Muscle layer of colon (tissue), 2 donors: ENCODE measurements around the gene ZC3H12C.

Experiments
- H3K27ac ChIP-seq: one replicate; pipeline ENCODE4 v1.7.0; 2013; ENCODE audit warnings: low read depth, mild to moderate bottlenecking, low read length, moderate library complexity
- H3K27me3 ChIP-seq, 2 donors: one replicate each; pipeline ENCODE4 v1.7.0; 2013; ENCODE audit warnings: low read length in 2 of 2, mild to moderate bottlenecking in 2 of 2; ENCODE audit not compliant: insufficient read depth in 2 of 2, control insufficient read depth in 1 of 2
- H3K36me3 ChIP-seq: one replicate; pipeline ENCODE4 v1.7.0; 2013; ENCODE audit warnings: mild to moderate bottlenecking, low read length; ENCODE audit not compliant: insufficient read depth
- H3K4me1 ChIP-seq: one replicate; pipeline ENCODE4 v1.7.0; 2013; ENCODE audit warnings: mild to moderate bottlenecking, low read length; ENCODE audit not compliant: insufficient read depth
- H3K4me3 ChIP-seq, 2 donors: one replicate each; pipeline ENCODE4 v1.7.0; 2013; ENCODE audit warnings: low read length in 2 of 2, low read depth in 1 of 2, mild to moderate bottlenecking in 1 of 2, moderate library complexity in 1 of 2
- H3K9ac ChIP-seq: one replicate; pipeline ENCODE4 v1.7.0; 2013; ENCODE audit warnings: low read length
- H3K9me3 ChIP-seq: one replicate; pipeline ENCODE4 v1.7.0; 2013; ENCODE audit warnings: mild to moderate bottlenecking, low read length
- donor health status: abdominal sarcoma.
- donor health status: Adenocarcinoma of cecum.

The ZC3H12C gene

GRCh38 chr11:110077831-110078325, 15.3 kb upstream of the ZC3H12C start:
- Histone ChIP-seq H3K36me3 (no peaks in the 10 kb centered on the region), H3K27me3 (no peaks in the 10 kb centered on the region), H3K4me1 (peaks cover 7% of the 10 kb centered on the region), H3K27ac (no peak overlapping the region), H3K9me3 (peaks cover 3% of the 10 kb centered on the region), H3K4me3 (no peak overlapping the region), H3K9ac (no peak overlapping the region)

DNA sequence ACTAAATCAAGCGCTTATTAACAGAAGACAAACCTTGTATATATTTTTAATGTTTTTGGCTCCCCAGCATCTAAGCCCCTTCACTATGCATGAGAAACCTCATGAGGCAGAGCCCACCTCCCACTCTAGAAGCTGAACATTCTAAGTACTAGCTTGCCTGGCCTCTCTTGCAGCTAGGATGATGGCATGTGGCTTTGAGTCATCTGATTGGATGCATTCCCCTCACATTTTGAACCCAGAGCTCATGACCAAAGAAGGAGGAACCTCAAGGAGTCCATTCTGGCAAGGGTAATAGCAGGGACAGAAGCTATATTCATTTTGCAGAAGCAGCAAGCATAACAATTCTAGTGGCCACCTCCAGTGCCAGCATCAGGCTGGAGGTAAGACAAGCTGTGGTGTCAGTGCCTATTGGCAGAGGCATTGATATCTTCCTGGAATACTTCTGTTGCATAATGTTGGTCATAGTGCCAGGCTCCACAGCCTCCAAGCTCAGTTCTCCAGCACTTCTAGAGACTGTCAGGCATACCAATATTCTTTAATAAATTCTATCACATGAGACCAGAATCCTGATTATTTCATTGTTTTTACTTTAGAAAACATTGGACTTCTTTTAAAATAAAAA, 14.2 kb upstream of the ZC3H12C start:
- H3K9ac ChIP-seq = no peak overlapping the region
- H3K4me3 ChIP-seq = no peak overlapping the region
- no peaks in the 10 kb centered on the region for H3K36me3 ChIP-seq
- no peaks in the 10 kb centered on the region for H3K27me3 ChIP-seq
- H3K27ac ChIP-seq = no peak overlapping the region
- peaks cover 7% of the 10 kb centered on the region for H3K4me1 ChIP-seq
- peaks cover 3% of the 10 kb centered on the region for H3K9me3 ChIP-seq

- Histone ChIP-seq H3K4me3 (no peak overlapping the region), H3K36me3 (no peaks in the 10 kb centered on the region), H3K27ac (no peak overlapping the region), H3K4me1 (peaks cover 7% of the 10 kb centered on the region), H3K27me3 (no peaks in the 10 kb centered on the region), H3K9ac (no peak overlapping the region), H3K9me3 (peaks cover 3% of the 10 kb centered on the region)
Measured at GRCh38 chr11:110079726-110080125, 13.5 kb upstream of the ZC3H12C start.

- Histone ChIP-seq H3K36me3 (no peaks in the 10 kb centered on the region), H3K27ac (no peak overlapping the region), H3K9ac (no peak overlapping the region), H3K4me3 (no peak overlapping the region), H3K4me1 (no peaks in the 10 kb centered on the region), H3K27me3 (no peaks in the 10 kb centered on the region), H3K9me3 (peaks cover 3% of the 10 kb centered on the region)
Measured at GRCh38 chr11:110081462-110082376, 11.5 kb upstream of the ZC3H12C start.

DNA sequence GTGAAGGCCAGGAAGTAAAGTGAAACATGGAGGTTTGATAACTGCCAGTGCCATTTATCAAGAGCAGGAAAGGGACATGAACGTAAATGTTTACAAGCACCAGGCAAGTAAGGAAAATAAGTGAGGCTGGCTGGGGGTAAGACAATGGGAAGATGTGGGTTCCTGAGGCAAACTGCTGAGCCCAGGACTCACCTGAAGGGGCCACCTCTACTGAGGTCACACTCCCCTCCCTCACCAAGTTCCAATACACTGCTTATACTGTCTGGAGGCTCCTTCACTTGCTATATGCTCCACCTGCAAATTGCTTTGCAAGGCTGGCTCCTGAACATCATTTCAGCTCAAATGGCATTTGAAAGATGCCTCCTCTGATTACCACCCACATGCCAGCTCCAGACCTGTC, 10.3 kb upstream of the ZC3H12C start:
- Histone ChIP-seq H3K9ac (no peak overlapping the region), H3K27ac (no peak overlapping the region), H3K27me3 (no peaks in the 10 kb centered on the region), H3K4me3 (no peak overlapping the region), H3K4me1 (no peaks in the 10 kb centered on the region), H3K36me3 (no peaks in the 10 kb centered on the region), H3K9me3 (peaks cover 3% of the 10 kb centered on the region)

DNA sequence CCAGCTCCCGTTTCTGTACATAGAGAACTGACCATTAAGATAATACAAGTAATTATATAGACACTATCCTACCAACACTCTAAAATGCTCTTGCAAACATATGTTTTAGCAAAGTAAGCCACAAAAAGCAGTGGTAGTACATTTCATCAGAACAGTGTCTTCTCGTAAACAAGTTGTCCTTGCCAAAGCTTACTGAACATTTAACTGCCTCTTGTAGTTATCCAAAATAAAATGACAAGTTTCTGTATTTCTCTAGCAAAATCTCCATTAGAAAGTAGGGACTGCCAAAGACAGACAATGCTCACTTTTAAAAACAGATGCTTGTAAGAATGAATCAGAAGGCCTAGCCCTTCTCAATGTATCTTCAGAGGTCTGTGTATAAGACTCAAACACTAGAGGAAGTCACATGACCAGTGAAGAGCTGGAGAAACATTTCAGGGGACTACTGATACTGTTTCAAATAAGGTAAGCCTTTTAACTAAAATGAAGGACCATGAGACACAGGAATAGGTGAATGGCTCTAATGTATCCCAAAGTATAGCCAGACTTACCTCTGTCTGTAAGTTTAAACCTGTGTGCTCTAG, 7.8 kb upstream of the ZC3H12C start:
- H3K4me3 ChIP-seq = no peak overlapping the region
- H3K4me1 ChIP-seq = no peaks in the 10 kb centered on the region
- H3K9me3 ChIP-seq = no peaks in the 10 kb centered on the region
- no peaks in the 10 kb centered on the region for H3K36me3 ChIP-seq
- no peak overlapping the region for H3K9ac ChIP-seq
- no peaks in the 10 kb centered on the region for H3K27me3 ChIP-seq
- H3K27ac ChIP-seq = no peak overlapping the region

DNA sequence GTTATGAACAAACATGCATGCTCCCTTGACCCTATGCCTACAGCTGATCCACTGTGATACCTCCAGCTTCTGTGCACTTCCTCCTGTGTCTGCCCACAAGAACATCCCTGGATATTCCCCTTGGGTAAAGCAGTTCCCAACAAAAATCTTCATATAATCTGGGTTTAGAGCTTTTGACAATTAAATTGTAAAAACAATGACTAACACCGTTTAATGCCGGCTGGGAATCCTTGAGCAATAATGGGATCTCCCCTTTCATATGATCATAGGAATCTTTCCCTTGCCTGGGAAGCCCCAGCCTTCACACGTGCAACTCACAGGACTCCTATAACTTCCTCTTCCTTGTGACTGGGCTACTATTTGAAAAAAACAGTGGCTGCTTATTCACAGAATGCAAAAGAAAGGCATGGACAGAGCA, 6.3 kb upstream of the ZC3H12C start:
- no peak overlapping the region for H3K9ac ChIP-seq
- H3K27me3 ChIP-seq = no peaks in the 10 kb centered on the region
- H3K4me3 ChIP-seq = no peak overlapping the region
- H3K4me1 ChIP-seq = peaks cover 2% of the 10 kb centered on the region
- no peak overlapping the region for H3K27ac ChIP-seq
- H3K36me3 ChIP-seq = no peaks in the 10 kb centered on the region
- no peaks in the 10 kb centered on the region for H3K9me3 ChIP-seq

GRCh38 chr11:110087812-110088534, 5.2 kb upstream of the ZC3H12C start:
- H3K4me3 ChIP-seq = no peak overlapping the region
- no peaks in the 10 kb centered on the region for H3K27me3 ChIP-seq
- no peaks in the 10 kb centered on the region for H3K9me3 ChIP-seq
- H3K9ac ChIP-seq = no peak overlapping the region
- H3K36me3 ChIP-seq = no peaks in the 10 kb centered on the region
- no peak overlapping the region for H3K27ac ChIP-seq
- H3K4me1 ChIP-seq = peaks cover 6% of the 10 kb centered on the region

GRCh38 chr11:110088535-110089344, 4.5 kb upstream of the ZC3H12C start:
- Histone ChIP-seq H3K9me3 (no peaks in the 10 kb centered on the region), H3K36me3 (no peaks in the 10 kb centered on the region), H3K27ac (no peak overlapping the region), H3K9ac (no peak overlapping the region), H3K27me3 (no peaks in the 10 kb centered on the region), H3K4me1 (peaks cover 6% of the 10 kb centered on the region), H3K4me3 (no peak overlapping the region)

DNA sequence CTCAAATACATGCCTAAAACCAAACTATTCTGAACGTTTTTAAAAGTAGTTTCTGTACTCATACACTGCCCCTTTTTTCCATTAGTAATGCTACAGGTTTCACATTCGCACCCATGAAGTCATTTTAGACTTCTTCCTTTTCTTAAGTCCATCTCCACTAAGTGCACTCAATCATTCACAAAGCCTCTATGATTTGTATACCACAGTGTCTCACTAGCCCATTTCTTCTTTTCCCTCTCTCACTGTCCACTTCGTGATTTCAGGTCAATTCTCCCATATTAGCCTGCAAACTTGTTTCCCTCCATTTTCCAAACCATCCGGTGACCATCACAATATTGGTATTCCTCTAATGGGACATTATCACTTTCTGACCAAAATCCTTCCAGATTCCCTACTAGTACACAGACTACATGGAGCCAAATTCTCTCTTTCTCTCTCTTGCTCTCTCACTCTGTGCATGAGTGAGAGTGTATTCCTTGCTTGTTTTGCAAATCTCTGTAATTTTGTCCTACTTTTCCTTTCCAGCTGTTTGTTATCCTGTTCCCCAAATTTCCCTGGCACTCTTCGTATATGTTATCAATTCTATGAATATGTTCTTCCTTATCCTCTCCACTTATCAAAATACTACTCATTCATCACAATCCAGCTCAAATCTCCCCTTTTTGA, 3.4 kb upstream of the ZC3H12C start:
- no peaks in the 10 kb centered on the region for H3K36me3 ChIP-seq
- no peaks in the 10 kb centered on the region for H3K9me3 ChIP-seq
- H3K4me1 ChIP-seq = peaks cover 11% of the 10 kb centered on the region
- H3K9ac ChIP-seq = no peak overlapping the region
- no peak overlapping the region for H3K4me3 ChIP-seq
- H3K27me3 ChIP-seq = no peaks in the 10 kb centered on the region
- no peak overlapping the region for H3K27ac ChIP-seq
